Right ventricle myocardium inferior (tissue), 1 donor: Measurements from ENCODE around the gene LEAP2. TPM values are rescaled to one million over a fixed set of nuclear protein-coding genes. Genes with fewer than 3 reads are reported as not detected.
A peak's percentile ranks its signal among the peaks of the same experiment; 100 is the strongest.

Source experiments
- ATAC-seq: fragments of 200-7000 bp; cut with Tn5 transposase; one replicate; pipeline ENCODE4 v1.9.1; 2020; ENCODE audit warnings: mild to moderate bottlenecking, moderate library complexity
- DNase-seq: peaks from one replicate; pipeline ENCODE4 v3.0.0; 2021; ENCODE audit errors: missing footprints
- intact Hi-C: fragments of 100-400 bp; cut with DNase I; formaldehyde crosslinking; loops from one replicate; pipeline ENCODE4 v1.11.0; 2022
- total RNA-seq: library from RNA; stranded (reverse); fragmentation: NEBNext Ultra II Directional; extraction: Animal tissue kit (Norgen Biotek cat#: 25700); gene quantifications from one replicate; pipeline ENCODE4 v1.2.1, GENCODE V29; 2021
- donor health status: DM: no; HTN: yes; CAD: no; lungs with severe emphysema.

The LEAP2 gene
- total RNA-seq, 1 donor from 2014 or later: 1.1 TPM

GRCh38 chr5:132871459-132872284, 1.8 kb upstream of the LEAP2 start:
- ATAC-seq (peak; percentile 40), DNase-seq (no peak)
- intact Hi-C loops: no loop called here

GRCh38 chr5:132872788-132873118, 715 bp upstream of the LEAP2 start:
- ATAC-seq (no peak), DNase-seq (no peak)
- intact Hi-C loops: no loop called here

- intact Hi-C loops: no loop called here
- ATAC-seq (no peak), DNase-seq (no peak)
These were observed 433 bp downstream of the LEAP2 start for GRCh38 chr5:132873930-132874271.

GRCh38 chr5:132876020-132876759, 2.7 kb downstream of the LEAP2 start:
- ATAC-seq (no peak), DNase-seq (no peak)
- intact Hi-C loops: no loop called here

- DNase-seq (no peak), ATAC-seq (peak; percentile 57)
- intact Hi-C loops: no loop called here
These were observed 4.0 kb downstream of the LEAP2 start for GRCh38 chr5:132877466-132877865.

GRCh38 chr5:132877938-132878337, 4.5 kb downstream of the LEAP2 start:
- ATAC-seq: peak; percentile 87
- no peak for DNase-seq
- intact Hi-C loops: no loop called here

GRCh38 chr5:132883261-132883834, 9.9 kb downstream of the LEAP2 start:
- intact Hi-C loops: loop anchor here (1.0 kb wide), 1 partner anchor 53 kb away; the partner anchor contains the start of gene SHROOM1
- DNase-seq: no peak
- ATAC-seq: peak; percentile 86

- intact Hi-C loops: no loop called here
- no peak for DNase-seq
- no peak for ATAC-seq
These were observed 11.1 kb downstream of the LEAP2 start for GRCh38 chr5:132884548-132884947.

GRCh38 chr5:132886064-132886823, 12.8 kb downstream of the LEAP2 start:
- no peak for ATAC-seq
- intact Hi-C loops: no loop called here

GRCh38 chr5:132887283-132887682, 13.8 kb downstream of the LEAP2 start:
- peak; percentile 37 for ATAC-seq
- intact Hi-C loops: no loop called here
- DNase-seq: no peak

More at GRCh38 chr5:132886064-132886823, 12.8 kb downstream of the LEAP2 start:
- no peak for DNase-seq

GRCh38 chr5:132889501-132889900, 16.0 kb downstream of the LEAP2 start:
- intact Hi-C loops: no loop called here
- no peak for DNase-seq
- ATAC-seq: no peak

- DNase-seq (no peak), ATAC-seq (no peak)
- intact Hi-C loops: no loop called here
These were observed 17.3 kb downstream of the LEAP2 start for GRCh38 chr5:132890817-132891216.

- intact Hi-C loops: no loop called here
- ATAC-seq: no peak
These were observed 22.3 kb downstream of the LEAP2 start for GRCh38 chr5:132895719-132896305.

GRCh38 chr5:132896685-132897084, 23.2 kb downstream of the LEAP2 start:
- ATAC-seq (peak; percentile 34), DNase-seq (no peak)
- intact Hi-C loops: no loop called here

More at GRCh38 chr5:132895719-132896305, 22.3 kb downstream of the LEAP2 start:
- DNase-seq: no peak

- ATAC-seq (no peak), DNase-seq (no peak)
- intact Hi-C loops: no loop called here
These were observed 24.6 kb downstream of the LEAP2 start for GRCh38 chr5:132898094-132898493.

- no peak for DNase-seq
- no peak for ATAC-seq
- intact Hi-C loops: no loop called here
These were observed 27.6 kb downstream of the LEAP2 start for GRCh38 chr5:132901036-132901435.

- ATAC-seq (no peak), DNase-seq (no peak)
- intact Hi-C loops: no loop called here
These were observed 28.3 kb downstream of the LEAP2 start for GRCh38 chr5:132901730-132902129.

GRCh38 chr5:132905938-132906337, 32.5 kb downstream of the LEAP2 start:
- no peak for ATAC-seq
- intact Hi-C loops: no loop called here
- no peak for DNase-seq

GRCh38 chr5:132907161-132907560, 33.7 kb downstream of the LEAP2 start:
- intact Hi-C loops: no loop called here
- no peak for DNase-seq
- ATAC-seq: no peak
